COLO829 (cell line): ENCODE measurements around the gene EIPR1.

Source experiments
- DNase-seq: peaks from one replicate; pipeline ENCODE4 v3.0.0; 2012; ENCODE audit warnings: low spot score

EIPR1 gene

GRCh38 chr2:3147651-3148530 is 229.7 kb downstream of the EIPR1 start:
- no peak for DNase-seq

DNA sequence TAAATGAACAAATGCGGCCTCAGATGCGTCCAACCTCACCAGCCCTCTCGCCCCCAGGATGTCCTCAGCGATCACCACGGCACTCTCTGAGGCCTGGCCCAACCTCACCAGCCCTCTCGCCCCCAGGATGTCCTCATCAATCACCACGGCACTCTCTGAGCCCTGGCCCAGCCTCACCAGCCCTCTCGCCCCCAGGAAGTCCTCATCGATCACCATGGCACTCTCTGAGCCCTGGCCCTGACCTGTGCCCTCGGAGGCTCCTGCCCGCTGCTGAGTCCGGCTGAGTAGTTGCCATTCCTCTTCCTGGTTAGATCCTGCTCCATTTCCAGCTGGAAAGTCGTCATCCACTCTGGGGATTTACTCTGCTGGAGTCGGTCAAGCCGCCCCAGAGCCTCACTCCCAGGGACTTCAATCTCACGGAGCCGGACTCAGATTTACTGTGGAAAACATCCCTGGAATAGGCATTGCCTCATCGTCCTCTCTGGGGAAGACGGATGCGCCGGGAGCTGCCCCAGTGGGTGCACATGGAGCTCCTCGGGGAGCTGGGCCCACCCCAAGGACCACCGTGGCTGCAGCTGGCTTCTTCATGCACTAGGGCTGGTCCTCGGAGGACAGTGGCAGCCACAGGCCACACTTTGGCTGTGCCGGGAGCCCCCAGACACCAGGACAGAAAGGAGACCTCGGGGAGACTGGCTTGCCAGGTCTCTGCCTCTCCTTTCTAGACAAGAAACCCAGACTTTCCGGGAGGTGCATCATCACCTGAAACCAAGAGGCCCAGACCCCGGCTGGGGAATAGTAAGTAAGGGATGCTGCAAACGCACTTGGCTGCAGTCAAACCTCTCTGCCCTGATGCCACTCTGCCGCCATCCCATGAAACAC is 230.6 kb downstream of the EIPR1 start:
- DNase-seq: no peak

- no peak for DNase-seq
Measured at GRCh38 chr2:3146175-3146574, 231.4 kb downstream of the EIPR1 start.

GRCh38 chr2:3145471-3146021 is 232.1 kb downstream of the EIPR1 start:
- no peak for DNase-seq

DNA sequence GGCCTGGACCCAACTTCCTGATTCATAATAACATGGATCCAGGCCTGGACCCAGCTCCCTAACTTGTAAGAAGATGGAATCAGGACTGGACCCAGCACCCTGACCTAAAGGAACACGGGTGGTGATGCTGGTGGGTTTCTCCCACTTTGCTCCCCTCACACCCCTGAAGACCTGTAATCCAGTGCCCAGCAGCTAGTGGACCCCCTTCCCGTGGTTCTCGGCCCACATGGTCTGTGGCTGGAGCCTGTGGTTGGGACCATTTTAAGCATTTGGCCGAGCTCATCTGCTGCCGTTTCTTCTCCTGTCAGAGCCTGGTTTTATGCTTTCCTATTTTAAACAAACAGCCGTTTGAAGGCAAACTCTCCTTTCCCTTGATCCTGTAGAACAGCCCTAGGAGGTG is 232.8 kb downstream of the EIPR1 start:
- DNase-seq: no peak

DNA sequence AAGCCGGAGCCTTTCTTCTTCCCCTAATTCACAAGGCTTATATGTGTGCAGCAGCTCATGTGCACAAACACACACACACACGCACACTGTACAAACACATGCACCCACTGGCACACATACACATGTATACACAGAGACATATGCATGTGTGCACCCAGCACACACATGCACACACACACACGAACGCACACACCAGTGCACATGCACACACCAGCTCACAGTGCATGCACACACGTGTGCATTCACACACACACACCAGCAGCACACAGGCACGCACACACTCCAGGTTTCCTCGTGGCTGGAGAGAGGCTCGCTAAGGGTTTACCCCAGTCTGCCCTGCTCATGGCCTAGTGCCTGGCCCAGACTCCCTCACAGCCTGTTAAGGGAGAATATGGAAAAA is 234.0 kb downstream of the EIPR1 start:
- DNase-seq: no peak

GRCh38 chr2:3142961-3143571 is 234.6 kb downstream of the EIPR1 start:
- DNase-seq: no peak

GRCh38 chr2:3142210-3142609 is 235.4 kb downstream of the EIPR1 start:
- no peak for DNase-seq

DNA sequence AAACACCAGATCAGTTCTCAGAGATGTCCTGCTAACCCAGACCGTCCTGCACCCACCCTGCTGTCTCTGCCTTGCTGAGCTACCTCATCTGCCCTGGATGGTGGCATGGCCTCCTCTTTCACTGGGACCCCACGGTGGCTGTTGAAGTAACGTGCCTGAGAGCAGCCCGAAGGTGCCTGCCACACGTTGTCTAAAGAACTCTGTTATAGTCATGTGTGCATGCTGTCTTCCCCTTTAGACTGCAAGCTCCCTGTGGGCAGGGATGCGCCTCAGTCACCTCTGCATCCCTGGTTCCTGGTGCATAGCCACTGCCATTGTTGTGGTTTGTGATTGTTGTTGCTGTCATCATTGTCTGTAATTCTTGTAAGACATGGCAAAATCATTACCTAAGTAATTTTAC is 235.9 kb downstream of the EIPR1 start:
- no peak for DNase-seq

DNA sequence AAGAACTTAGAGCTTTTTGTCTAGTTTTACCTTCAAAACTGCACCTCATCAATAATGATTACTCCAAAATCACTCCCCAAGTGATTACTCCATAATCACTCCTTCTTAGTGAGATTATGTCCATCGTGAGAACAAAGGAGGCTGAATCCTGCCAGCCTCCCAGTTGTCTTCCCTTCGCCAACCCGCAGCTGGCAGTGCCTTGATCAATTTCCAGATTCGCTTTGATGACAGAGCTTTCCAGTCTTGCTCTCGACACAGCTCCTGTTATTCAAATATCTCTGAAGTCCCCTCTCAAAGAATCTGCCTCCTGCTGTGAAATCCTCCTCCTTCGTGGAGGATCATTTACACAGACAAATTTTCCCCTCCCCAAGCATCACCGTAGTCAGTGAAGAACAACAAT is 237.7 kb downstream of the EIPR1 start:
- DNase-seq: no peak
